GM12873 (cell line): ENCODE data around the gene SLAMF9.

Experiments used
- CTCF ChIP-seq: IDR thresholded peaks from 2 replicates; pipeline ENCODE4 v1.5.1; 2012; ENCODE audit warnings: low read depth, mild to moderate bottlenecking, moderate library complexity, low read length, control low read depth; ENCODE audit not compliant: insufficient read depth; ENCODE audit errors: missing control alignments

SLAMF9 gene

GRCh38 chr1:159991513-159991912, 37.5 kb upstream of the SLAMF9 start:
- TF ChIP-seq CTCF = no peak

GRCh38 chr1:159990005-159990404, 36.0 kb upstream of the SLAMF9 start:
- no peak for TF ChIP-seq CTCF

- TF ChIP-seq CTCF = no peak
Measured at GRCh38 chr1:159989581-159989980, 35.5 kb upstream of the SLAMF9 start.

GRCh38 chr1:159988006-159988405, 34.0 kb upstream of the SLAMF9 start:
- TF ChIP-seq CTCF = no peak

- no peak for TF ChIP-seq CTCF
Measured at GRCh38 chr1:159987186-159987585, 33.1 kb upstream of the SLAMF9 start.

GRCh38 chr1:159986531-159986930, 32.5 kb upstream of the SLAMF9 start:
- no peak for TF ChIP-seq CTCF

- TF ChIP-seq CTCF = no peak
Measured at GRCh38 chr1:159986093-159986492, 32.1 kb upstream of the SLAMF9 start.
